SK-N-MC (cell line): ENCODE results near the gene TFAM.

Experiments used
- EZH2 ChIP-seq: fragments of 200-600 bp; sonication (generic); IDR thresholded peaks from one replicate; pipeline ENCODE4 v1.6.1; 2017; ENCODE audit warnings: antibody characterized with exemption
- POLR2AphosphoS5 ChIP-seq: IDR thresholded peaks from 2 replicates; pipeline ENCODE4 v1.6.1; 2012; ENCODE audit warnings: mild to moderate bottlenecking, low read depth, low read length, borderline replicate concordance

GRCh38 chr10:58399410-58399809 lies 14.2 kb downstream of the TFAM start:
- TF ChIP-seq EZH2, result no peak
- TF ChIP-seq POLR2AphosphoS5, result no peak
